HL-60/S4 treated with phorbol 12-myristate 13-acetate at 8.2 ng/mL for 4 days and 3 days (cell line): ENCODE results near the gene IL20RA.

Experiments used
- in situ Hi-C: fragments of 300-500 bp; cut with MboI; formaldehyde crosslinking; loops from 2 replicates; pipeline ENCODE4 v1.15.0; 2022; ENCODE audit warnings: low sequenced_read_pairs

IL20RA gene

DNA sequence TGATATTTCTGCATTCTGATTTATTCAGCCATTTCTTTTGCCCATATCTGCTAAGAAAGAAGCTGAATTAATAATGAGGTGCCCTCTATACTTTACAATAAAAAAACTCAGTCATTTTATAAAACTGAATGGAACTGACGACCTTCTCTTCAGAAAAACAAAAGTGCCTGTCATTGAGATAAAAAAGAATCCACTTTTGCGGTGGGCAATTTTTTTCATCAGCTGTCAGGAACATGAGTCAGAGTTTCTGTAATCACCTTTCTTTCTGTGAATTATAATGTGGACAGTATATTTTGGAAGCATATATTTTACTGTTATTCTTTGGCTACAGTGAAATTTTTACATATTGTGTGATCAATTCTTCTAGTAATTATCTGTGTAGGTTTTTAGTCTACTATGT is 33.4 kb downstream of the IL20RA start:
- in situ Hi-C loops = no loop called here

DNA sequence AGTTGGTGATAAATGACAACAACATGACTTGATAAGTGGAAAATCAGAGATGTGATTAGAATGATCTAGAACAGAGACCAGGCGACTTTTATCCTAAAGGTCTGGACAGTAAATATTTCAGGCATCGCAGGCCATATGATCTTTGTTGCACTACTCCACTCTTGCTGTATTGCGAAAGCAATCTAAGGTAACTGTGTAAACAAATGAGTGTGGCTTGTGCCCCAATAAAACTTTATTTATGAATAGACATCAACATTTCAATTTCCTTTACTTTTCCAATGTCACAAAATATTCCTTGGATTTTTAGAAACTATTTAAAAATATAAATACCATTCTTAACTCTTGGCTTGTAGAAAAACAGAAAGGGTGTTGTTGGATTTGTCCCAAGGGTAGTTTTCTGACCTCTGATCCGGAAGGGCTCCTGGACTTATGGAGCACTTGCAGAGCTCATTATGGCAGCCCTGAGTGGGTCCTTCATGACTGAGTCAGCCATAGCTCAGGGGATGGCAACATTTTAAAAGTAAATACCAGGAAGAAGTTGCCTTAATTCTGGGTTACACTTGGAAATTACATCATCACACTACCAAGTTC is 34.5 kb downstream of the IL20RA start:
- in situ Hi-C loops = no loop called here

GRCh38 chr6:137008204-137008603 is 36.6 kb downstream of the IL20RA start:
- in situ Hi-C loops = no loop called here

- in situ Hi-C loops = no loop called here
These were observed 38.7 kb downstream of the IL20RA start for GRCh38 chr6:137006056-137006455.

DNA sequence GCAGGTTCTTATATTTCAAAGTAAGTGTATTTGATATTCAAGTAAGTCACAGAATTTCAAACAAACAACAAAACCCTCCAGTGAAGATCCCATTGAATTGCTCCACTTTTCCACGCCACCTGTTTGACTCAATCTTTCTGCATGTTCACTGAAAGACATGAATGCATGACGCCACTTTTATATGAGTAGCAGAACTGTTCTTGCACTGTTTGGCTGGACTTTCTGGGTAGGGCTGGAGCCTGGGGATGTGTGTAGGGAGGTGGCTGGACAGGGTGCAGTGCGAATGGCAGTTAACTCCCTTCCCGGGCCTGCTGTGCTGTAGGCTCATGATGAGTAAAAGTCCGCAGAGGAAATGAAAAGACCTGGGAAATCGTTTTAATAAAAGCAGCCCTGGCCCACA is 39.7 kb downstream of the IL20RA start:
- in situ Hi-C loops = no loop called here

GRCh38 chr6:137002505-137002904 is 42.3 kb downstream of the IL20RA start:
- in situ Hi-C loops = no loop called here

DNA sequence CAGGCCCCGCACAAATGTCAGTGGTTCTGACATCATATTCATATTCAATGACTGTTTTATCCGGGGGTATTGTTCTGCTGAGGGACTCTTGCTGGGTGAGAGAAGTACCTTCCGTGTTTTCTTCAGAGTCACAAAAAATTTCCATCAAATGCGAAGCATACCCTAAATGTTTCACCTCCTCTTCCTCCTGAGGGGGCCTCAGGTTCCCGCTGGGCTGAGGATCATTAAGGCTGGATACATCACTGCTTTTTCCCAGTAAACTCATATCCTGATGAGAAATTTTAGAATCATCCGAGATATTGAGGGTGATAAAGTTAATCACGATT is 42.8 kb downstream of the IL20RA start:
- in situ Hi-C loops = no loop called here

- in situ Hi-C loops = no loop called here
These were observed 43.3 kb downstream of the IL20RA start for GRCh38 chr6:137001299-137001976.

GRCh38 chr6:137000825-137001224 is 43.9 kb downstream of the IL20RA start:
- in situ Hi-C loops = no loop called here

- in situ Hi-C loops = no loop called here
These were observed 49.2 kb downstream of the IL20RA start for GRCh38 chr6:136995521-136995920.

GRCh38 chr6:136994782-136995181 is 50.0 kb downstream of the IL20RA start:
- in situ Hi-C loops = no loop called here

- in situ Hi-C loops = no loop called here
These were observed 52.7 kb downstream of the IL20RA start for GRCh38 chr6:136992113-136992512.

DNA sequence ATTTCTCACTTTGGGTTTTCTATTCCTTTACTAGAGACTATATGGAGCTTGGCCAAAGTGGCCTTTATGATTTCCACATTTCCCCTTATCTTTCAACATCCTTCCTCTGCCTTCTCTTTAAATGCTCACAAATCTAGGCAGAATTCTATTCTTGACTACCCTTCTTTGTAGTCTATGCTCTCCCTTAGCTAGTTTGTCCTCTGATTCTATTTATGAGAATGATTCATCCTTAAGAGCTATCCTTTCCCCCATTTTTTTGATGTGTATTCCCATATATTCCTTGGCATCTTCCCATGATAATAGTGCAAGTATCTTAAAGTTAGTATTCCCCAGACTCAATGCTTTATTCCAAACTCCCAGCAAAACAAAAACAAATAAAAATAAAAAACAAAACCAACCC is 53.1 kb downstream of the IL20RA start:
- in situ Hi-C loops = no loop called here

GRCh38 chr6:136990754-136991153 is 54.0 kb downstream of the IL20RA start:
- in situ Hi-C loops = no loop called here

GRCh38 chr6:136990242-136990578 is 54.6 kb downstream of the IL20RA start:
- in situ Hi-C loops = no loop called here

DNA sequence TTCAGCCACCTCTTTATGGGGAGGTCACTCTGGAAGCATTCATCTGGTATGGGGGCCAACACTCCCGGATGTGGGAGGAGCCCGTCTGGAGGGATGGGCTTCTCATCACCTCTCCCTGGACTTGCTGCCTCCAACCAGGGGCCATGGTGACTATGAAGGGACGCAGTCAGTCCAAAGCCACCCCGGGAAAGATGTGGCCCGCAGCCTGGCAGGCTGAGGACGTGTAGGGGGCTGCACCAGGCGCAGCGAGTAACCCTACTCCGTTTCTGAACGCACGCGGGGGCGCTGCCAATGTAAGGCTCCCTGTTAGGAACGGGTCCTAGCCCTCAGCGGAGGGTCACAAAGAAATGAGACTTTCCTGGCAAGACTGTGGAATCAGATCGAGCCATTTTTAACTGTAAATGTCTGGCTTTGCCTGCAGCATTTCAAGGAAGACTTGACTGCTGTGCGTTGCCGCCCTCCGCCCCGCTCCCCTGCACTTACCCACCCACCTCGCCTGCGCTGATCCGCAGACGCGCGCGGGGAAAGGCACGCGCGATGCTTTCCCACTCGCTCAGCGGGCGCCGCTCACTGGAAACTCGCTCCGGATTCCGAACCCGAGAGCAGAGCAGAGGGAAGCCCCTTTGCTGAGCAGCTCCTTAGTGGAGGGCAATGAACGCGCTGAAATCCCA is 55.1 kb downstream of the IL20RA start:
- in situ Hi-C loops = no loop called here

DNA sequence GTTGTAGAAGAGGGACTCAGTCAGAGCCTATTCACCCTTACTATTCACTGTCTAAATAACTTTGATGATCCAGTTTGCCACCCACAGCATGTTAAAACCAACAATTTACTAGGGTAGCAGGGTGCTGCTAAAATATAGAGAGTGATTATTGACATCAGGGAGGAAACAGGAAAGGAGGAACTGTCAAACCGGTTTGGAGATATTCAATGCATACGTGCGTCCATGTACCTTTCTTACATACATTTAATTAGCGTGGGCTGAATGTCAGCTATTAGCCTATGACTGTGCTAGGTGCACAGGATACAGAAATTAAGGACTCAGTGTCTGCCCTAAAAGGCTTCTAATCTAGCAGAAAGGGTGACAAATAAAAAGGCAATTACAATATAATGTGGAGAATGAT is 57.2 kb downstream of the IL20RA start:
- in situ Hi-C loops = no loop called here

DNA sequence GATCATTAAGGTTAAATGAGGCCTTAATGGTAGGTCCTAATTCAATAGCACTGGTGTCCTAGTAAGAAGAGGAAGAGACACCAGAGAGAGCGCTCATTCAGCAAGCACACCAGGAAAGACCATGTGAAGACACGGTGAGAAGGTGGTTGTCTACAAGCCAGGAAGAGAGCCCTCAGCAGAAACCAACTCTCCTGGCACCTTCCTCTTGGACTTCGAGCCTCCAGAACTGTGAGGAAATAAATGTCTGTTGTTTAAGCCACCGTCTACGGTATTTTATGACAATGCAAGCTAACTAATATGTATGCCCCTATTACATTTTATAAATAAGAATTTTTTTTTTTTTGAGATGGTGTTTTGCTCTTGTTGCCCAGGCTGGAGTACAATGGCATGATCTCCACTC is 59.3 kb downstream of the IL20RA start:
- in situ Hi-C loops = no loop called here

DNA sequence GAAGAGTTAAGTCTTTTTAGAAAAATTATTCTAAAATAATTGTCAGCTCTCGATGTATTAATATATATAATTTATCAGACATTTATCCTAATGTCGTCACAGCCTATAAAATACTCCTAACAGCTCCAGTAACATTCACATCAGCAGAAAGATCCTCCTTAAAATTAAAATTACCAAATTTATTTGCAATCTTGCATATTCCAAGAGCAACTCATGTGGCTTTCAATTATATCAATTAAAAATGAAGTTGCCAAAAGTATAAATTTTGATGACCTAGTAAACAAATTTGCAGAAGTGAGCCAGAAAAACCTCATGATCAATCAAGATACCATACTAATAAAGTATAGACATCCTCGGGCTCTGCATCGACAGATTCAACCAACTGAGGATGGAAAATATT is 60.2 kb downstream of the IL20RA start:
- in situ Hi-C loops = no loop called here

GRCh38 chr6:136983687-136984086 is 61.1 kb downstream of the IL20RA start:
- in situ Hi-C loops = no loop called here

DNA sequence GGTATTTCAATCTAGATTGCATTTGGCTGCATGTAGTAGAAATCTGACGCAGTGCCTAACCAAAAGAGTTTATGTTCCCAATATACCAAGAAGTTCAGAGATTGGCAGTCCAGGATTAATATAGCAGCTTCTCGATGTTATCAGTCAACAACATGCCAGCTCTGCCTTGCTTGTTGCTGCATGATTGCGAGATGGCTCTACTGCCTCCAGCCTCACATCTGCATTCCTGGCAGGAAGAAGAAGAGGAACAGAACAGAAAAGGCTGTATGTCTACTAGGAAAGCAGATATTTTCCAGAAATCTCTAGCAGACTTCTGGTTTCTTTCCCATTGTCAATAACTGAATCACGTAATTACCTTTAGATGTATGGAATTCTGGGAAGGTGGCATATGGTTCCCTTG is 61.8 kb downstream of the IL20RA start:
- in situ Hi-C loops = no loop called here

GRCh38 chr6:136980070-136980469 is 64.7 kb downstream of the IL20RA start:
- in situ Hi-C loops = no loop called here

- in situ Hi-C loops = no loop called here
These were observed 65.6 kb downstream of the IL20RA start for GRCh38 chr6:136979206-136979605.
